Measurements from ENCODE around the gene POLE. TPM values are rescaled to one million over a fixed set of nuclear protein-coding genes. Genes with fewer than 3 reads are reported as not detected.

Gene POLE
- total RNA-seq, 1 donor: 19.6 TPM

DNA sequence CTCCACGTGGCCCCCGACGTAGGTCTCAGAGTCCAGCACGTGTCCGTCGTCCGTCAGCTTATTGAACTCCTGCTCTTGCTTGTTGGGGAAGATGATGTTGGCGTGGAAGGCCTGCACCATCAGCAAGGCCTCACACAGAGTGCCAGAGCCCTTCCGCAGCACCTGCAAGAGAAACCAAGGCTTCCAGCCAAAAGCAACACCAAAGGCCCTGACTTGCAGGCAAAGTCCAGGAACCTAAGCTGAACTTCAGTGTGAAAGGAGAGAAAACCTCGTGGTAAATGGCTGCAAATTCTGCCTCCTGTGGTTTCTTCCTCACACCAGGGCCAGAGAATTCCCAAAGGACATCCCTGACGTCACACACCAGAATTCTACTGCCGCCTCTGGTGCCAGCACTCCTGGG, 14.5 kb downstream of the POLE start:
- Histone ChIP-seq H3K27me3 (ENCODE audit: insufficient read depth, low read length) (no peaks in the 10 kb centered on the region), H3K4me1 (ENCODE audit: insufficient read depth, low read length) (no peaks in the 10 kb centered on the region), H3K9me3 (ENCODE audit: low read depth, low read length) (no peaks in the 10 kb centered on the region), H3K4me3 (ENCODE audit: low read length) (no peak overlapping the region)

GRCh38 chr12:132672116-132672515, 15.0 kb downstream of the POLE start:
- Histone ChIP-seq H3K9me3 (ENCODE audit: low read depth, low read length) (no peaks in the 10 kb centered on the region), H3K4me1 (ENCODE audit: insufficient read depth, low read length) (no peaks in the 10 kb centered on the region), H3K4me3 (ENCODE audit: low read length) (no peak overlapping the region), H3K27me3 (ENCODE audit: insufficient read depth, low read length) (no peaks in the 10 kb centered on the region)

DNA sequence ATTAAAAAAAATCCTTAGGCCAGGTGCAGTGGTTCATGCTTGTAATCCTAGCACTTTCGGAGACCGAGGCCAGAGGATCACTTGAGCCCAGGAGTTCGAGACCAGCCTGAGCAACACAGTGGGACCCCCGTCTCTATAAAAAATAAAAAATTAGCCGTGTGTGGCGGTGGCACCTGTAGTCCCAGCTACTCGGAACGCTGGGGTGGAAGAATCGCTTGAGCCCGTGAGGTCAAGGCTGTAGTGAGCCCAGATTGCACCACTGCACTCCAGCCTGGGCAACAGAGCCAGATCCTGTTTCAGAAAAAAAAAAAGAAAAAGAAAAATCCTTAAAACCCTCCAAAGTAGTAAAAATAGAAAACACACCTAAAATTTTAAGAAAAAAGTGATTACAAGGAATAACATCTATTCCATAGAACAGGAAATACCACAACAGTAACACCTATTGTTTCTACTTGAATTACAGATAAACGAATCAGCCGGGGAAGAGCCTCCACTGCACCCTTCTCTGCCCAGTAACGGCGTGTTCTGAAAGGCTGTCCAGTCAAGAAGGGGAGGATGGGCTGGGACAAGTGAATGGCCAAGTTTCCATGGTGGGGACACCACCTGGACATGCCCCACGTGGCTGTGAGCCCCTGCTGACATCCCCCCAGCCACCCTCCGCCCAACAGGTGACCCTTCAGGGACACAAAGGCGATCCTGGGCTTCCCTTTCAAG, 17.8 kb downstream of the POLE start:
- no peaks in the 10 kb centered on the region for H3K4me1 ChIP-seq (ENCODE audit: insufficient read depth, low read length)
- H3K27me3 ChIP-seq (ENCODE audit: insufficient read depth, low read length): no peaks in the 10 kb centered on the region
- H3K4me3 ChIP-seq (ENCODE audit: low read length): no peak overlapping the region
- no peaks in the 10 kb centered on the region for H3K9me3 ChIP-seq (ENCODE audit: low read depth, low read length)

DNA sequence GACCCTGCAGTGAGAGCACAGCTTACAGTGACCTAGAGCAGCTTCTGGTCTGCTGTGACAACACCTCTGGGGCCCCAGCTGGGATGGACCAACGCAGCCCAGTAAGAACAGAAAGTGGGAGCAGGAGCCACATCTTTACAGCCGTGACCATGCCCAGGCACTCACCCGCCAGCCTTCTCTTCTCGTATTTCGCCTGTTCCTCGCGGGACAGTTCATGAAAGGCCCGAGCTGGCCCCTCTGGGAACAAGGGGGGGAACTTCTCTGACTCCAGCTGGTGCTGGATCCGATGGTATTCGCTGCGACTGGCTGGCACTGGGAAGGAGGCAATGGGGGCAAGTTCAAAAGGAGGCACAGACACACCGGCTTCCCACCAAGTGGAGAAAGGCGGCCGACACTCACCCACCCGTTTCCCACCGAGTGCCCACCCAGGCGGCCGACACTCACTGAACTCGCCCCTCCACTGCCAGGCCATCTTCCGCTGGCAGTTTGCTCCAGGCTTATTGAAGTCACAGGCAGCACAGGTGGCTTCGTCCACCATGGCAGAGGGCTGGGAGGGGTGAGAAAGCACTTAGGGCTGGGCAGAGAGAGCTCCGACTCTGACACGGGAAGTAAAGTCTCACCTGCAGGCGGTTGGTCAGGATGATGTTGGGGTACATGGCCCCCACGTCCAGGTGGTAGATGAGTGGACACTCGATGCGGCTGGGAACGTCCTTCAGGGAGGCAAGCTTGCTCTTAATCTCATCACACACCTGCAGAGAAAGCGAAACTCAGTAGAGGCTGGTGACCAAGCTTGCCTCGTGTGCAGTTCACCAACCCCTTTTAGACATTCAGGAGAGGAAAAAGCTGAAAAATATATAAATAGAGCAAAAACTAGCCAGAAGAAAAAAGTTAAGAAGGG, 18.7 kb downstream of the POLE start:
- H3K4me1 ChIP-seq (ENCODE audit: insufficient read depth, low read length): peaks cover 5% of the 10 kb centered on the region
- H3K27me3 ChIP-seq (ENCODE audit: insufficient read depth, low read length): no peaks in the 10 kb centered on the region
- H3K4me3 ChIP-seq (ENCODE audit: low read length): no peak overlapping the region
- no peaks in the 10 kb centered on the region for H3K9me3 ChIP-seq (ENCODE audit: low read depth, low read length)

DNA sequence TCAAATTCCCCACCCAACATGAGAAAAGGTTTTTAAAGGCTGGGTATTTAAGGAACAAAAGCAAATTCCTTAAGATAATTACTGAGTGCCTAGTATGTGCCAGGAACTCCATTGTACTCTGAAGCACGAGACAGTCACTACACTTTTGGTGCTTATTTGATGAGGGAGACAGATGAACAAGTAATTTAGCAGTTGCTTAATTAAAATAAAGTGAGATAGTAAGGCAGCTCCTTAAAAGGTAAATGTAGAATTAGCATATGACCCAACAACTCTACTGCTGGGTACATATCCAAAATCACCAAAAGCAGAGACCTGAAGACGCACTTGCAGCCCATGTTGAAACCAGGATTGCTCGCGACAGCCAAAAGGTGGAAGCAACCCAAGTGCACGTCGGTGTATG, 21.3 kb downstream of the POLE start:
- no peaks in the 10 kb centered on the region for H3K27me3 ChIP-seq (ENCODE audit: insufficient read depth, low read length)
- H3K4me3 ChIP-seq (ENCODE audit: low read length): no peak overlapping the region
- H3K9me3 ChIP-seq (ENCODE audit: low read depth, low read length): no peaks in the 10 kb centered on the region
- H3K4me1 ChIP-seq (ENCODE audit: insufficient read depth, low read length): peaks cover 16% of the 10 kb centered on the region

GRCh38 chr12:132665149-132665491, 22.0 kb downstream of the POLE start:
- no peak overlapping the region for H3K4me3 ChIP-seq (ENCODE audit: low read length)
- no peaks in the 10 kb centered on the region for H3K27me3 ChIP-seq (ENCODE audit: insufficient read depth, low read length)
- no peaks in the 10 kb centered on the region for H3K9me3 ChIP-seq (ENCODE audit: low read depth, low read length)
- peaks cover 16% of the 10 kb centered on the region for H3K4me1 ChIP-seq (ENCODE audit: insufficient read depth, low read length)

DNA sequence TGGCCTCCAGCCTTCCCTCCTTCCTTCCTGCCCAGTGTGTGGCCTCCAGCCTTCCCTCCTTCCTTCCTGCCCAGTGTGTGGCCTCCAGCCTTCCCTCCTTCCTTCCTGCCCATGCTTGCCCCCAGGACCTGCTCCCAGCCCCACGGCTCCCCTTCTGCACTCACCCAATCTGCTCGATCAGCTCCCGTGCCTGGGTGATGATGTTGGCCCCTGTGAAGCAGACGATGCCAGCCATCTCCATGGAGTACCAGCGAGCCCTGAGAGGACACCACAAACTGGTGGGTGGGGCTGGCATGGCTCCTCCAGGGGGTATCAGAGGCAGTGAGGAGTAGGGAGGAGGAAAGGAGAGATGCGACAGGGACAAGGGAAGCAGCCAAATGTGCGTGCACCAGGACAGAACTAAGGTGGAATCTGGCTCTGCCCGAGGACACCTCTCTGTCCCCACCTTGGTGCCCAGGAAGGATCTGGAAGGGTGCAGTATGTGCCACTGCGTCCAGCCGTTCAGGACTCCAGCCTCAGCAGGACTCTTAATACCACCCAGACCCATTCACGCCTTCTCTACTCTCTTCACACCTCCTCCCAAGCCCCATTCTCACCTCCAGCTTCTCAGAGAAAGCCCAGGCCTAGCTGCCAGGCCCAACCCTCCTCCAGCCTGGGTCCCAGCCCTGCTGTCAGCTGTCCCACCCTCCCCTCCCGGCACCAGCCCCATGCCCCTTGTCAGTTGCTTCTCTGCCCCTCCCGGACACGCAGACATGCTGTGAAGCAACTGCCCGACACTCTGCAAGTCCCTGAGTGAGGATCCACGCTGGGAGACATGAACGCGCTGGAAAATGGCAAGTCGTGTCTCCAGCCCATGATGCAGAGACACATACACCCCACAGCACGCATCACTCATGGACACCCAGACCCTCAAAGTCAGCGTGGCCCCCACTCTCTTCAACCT, 22.7 kb downstream of the POLE start:
- Histone ChIP-seq H3K27me3 (ENCODE audit: insufficient read depth, low read length) (no peaks in the 10 kb centered on the region), H3K9me3 (ENCODE audit: low read depth, low read length) (no peaks in the 10 kb centered on the region), H3K4me1 (ENCODE audit: insufficient read depth, low read length) (peaks cover 16% of the 10 kb centered on the region), H3K4me3 (ENCODE audit: low read length) (no peak overlapping the region)

DNA sequence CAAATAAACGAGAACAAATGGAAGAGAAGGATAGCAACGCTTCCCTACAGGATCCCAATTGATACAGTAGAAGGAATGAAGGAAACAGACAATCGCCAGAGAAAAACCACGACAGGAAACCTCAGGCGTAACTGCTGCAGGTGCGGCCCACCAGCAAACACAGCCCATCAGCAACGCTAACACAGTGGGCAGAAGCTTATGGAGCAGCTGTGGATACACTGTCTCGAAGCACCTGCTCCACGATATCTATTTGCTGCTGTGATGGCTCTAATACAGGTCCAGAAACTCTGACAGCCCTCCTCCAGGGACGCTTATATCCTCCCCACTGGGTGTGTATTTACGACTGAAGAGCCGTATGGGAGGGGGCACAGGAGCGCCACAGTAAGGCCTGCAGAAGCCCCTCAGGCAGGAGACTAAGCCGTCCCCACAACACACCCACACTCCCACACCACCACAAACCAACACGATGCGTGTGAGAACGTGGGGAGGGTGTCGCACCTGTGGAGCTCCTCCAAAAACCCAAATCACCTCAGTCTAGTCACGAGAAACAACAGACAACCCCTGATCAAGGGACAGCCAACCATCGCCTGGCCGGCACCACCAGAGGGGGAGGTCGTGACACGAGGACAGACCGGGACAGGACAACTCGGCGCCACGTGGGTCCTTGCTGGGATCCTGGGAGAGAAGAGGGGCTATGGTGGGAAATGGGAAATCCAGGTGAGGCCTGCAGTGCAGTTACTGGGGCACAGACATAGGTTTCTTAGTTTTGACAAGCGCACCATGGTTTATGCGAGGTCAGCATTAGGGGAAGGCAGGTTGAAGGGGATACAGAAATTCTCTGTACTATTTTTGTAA, 24.0 kb downstream of the POLE start:
- no peaks in the 10 kb centered on the region for H3K27me3 ChIP-seq (ENCODE audit: insufficient read depth, low read length)
- peaks cover 16% of the 10 kb centered on the region for H3K4me1 ChIP-seq (ENCODE audit: insufficient read depth, low read length)
- no peaks in the 10 kb centered on the region for H3K9me3 ChIP-seq (ENCODE audit: low read depth, low read length)
- no peak overlapping the region for H3K4me3 ChIP-seq (ENCODE audit: low read length)

DNA sequence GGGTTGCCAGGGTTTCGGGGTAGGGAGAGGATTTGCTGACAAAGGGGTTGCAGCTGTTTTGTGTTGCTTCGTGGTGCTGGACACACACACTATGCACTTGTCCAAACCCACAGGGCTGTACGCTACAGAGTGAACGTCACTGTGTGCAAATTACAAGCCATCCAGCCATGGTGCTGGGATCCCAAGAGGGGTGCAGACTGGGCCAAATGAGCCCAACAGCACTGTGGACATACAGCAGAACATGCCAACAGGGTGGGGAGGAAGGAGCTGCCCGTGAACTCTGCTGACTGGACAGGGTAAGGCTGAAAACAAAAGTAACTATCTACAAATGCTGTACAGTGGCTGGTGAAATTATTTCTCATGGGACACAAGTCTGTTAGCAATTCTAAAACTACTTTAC, 25.2 kb downstream of the POLE start:
- Histone ChIP-seq H3K27me3 (ENCODE audit: insufficient read depth, low read length) (no peaks in the 10 kb centered on the region), H3K4me3 (ENCODE audit: low read length) (no peak overlapping the region), H3K9me3 (ENCODE audit: low read depth, low read length) (no peaks in the 10 kb centered on the region), H3K4me1 (ENCODE audit: insufficient read depth, low read length) (peaks cover 16% of the 10 kb centered on the region)

DNA sequence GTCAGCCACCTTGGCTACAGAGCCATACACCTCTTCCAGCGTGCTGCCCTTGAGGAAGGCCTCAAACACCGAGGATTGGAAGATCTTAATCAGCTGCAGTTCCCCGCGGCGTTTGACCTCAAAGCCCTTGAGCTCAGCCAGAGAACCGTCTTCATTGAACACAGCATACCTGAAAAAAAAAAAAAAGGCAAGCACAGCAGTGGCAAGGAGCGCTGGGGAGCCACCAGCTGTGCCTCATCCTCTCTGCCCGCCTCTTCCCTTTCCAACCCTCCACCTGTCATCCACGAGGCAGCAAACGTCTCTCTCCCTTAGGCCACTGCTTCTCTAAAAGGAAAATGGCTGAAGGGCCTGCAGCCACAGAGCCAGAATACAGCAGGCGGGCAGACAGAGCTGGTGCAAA, 26.1 kb downstream of the POLE start:
- no peaks in the 10 kb centered on the region for H3K9me3 ChIP-seq (ENCODE audit: low read depth, low read length)
- H3K4me3 ChIP-seq (ENCODE audit: low read length): no peak overlapping the region
- H3K27me3 ChIP-seq (ENCODE audit: insufficient read depth, low read length): no peaks in the 10 kb centered on the region
- H3K4me1 ChIP-seq (ENCODE audit: insufficient read depth, low read length): peaks cover 16% of the 10 kb centered on the region

GRCh38 chr12:132660052-132660451, 27.1 kb downstream of the POLE start:
- H3K4me1 ChIP-seq (ENCODE audit: insufficient read depth, low read length): peaks cover 16% of the 10 kb centered on the region
- no peaks in the 10 kb centered on the region for H3K9me3 ChIP-seq (ENCODE audit: low read depth, low read length)
- no peak overlapping the region for H3K4me3 ChIP-seq (ENCODE audit: low read length)
- H3K27me3 ChIP-seq (ENCODE audit: insufficient read depth, low read length): no peaks in the 10 kb centered on the region

DNA sequence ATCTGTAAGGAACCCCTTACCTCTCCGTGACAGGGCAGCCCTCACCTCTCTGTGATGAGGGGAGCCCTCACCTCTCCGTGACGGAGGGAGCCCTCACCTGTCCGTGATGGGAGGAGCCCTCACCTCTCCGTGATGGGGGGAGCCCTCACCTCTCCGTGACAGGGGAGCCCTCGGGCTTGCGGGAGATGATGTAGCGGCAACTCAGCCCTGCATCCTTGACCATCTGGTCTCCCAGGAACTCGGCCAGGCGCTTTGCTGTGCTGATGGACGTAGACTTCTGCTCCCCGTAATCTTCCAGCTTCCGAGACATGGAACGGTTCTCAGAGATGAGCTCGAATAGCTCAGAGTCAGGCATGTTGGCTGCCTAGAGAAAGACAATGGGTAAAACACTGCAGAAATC, 28.0 kb downstream of the POLE start:
- Histone ChIP-seq H3K4me1 (ENCODE audit: insufficient read depth, low read length) (peaks cover 16% of the 10 kb centered on the region), H3K27me3 (ENCODE audit: insufficient read depth, low read length) (no peaks in the 10 kb centered on the region), H3K4me3 (ENCODE audit: low read length) (no peak overlapping the region), H3K9me3 (ENCODE audit: low read depth, low read length) (no peaks in the 10 kb centered on the region)

DNA sequence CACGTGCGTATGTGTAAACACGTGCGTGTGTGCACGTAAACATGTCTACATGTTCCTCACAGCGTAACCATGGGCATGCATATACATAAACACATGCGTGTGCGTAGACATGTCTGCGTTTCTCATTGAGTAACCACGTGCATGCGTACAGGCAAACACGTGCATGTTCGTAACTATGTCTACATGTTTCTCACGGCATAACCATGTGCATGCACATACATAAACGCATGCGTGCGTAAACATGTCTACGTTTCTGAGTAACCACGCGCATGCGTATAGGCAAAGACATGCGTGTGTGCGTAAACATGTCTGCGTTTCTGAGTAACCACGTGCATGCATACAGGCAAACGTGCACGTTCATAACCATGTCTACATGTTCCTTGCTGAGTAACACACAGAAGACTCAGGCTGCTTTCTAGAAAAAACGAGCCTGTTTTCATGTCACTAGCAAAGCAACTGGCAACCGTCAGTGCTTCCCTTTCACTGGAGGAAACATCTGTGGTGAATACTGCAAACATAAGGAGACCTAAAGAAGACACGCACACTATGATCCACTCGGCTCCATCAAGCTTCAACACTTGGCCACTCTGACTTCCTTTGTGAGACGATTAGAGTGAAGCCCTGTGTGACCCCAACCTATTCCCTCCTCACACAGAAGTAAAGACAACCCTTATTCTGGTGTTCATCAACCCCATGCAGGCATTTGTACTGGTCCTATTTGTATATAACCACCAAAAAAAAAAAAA, 28.8 kb downstream of the POLE start:
- Histone ChIP-seq H3K27me3 (ENCODE audit: insufficient read depth, low read length) (no peaks in the 10 kb centered on the region), H3K4me3 (ENCODE audit: low read length) (no peak overlapping the region), H3K4me1 (ENCODE audit: insufficient read depth, low read length) (peaks cover 10% of the 10 kb centered on the region), H3K9me3 (ENCODE audit: low read depth, low read length) (no peaks in the 10 kb centered on the region)
